NCI-H1417 (cell line): ENCODE results near the gene WASF2.

ENCODE experiments used
- DNase-seq, 3 experiments: peaks; one replicate each; lab custom pipeline; 2025; lab: John Stamatoyannopoulos, UW

The WASF2 gene

GRCh38 chr1:27380224-27380623 lies 109.7 kb downstream of the WASF2 start:
- no peak for DNase-seq

GRCh38 chr1:27379564-27380122 lies 110.3 kb downstream of the WASF2 start:
- peak in 1 of 3 experiments; percentile 14 for DNase-seq

- DNase-seq = no peak
Observed at GRCh38 chr1:27377760-27378495, 112.0 kb downstream of the WASF2 start.

- DNase-seq = no peak
Observed at GRCh38 chr1:27374362-27375086, 115.4 kb downstream of the WASF2 start, which contains the start of gene FCN3. TSS of gene FCN3 (minus strand) at chr1:27374824. CDS start at chr1:27374818, 6 bp downstream.

GRCh38 chr1:27372808-27373690 lies 116.9 kb downstream of the WASF2 start:
- DNase-seq = no peak

GRCh38 chr1:27372022-27372807 lies 117.8 kb downstream of the WASF2 start:
- no peak for DNase-seq

- DNase-seq = no peak
Observed at GRCh38 chr1:27368869-27369582, 120.9 kb downstream of the WASF2 start.

GRCh38 chr1:27367160-27367650 lies 122.8 kb downstream of the WASF2 start:
- no peak for DNase-seq

- peak; percentile 45 to 70 (median 63) for DNase-seq
Observed at GRCh38 chr1:27366411-27367159, 123.4 kb downstream of the WASF2 start, which contains the start of gene MAP3K6. TSS of gene MAP3K6 (minus strand) at chr1:27366961. CDS start at chr1:27366597, 364 bp downstream.

GRCh38 chr1:27366113-27366410 lies 123.9 kb downstream of the WASF2 start:
- DNase-seq = peak; percentile 61 to 70 (median 62)

- peak; percentile 74 to 85 (median 82) for DNase-seq
Observed at GRCh38 chr1:27365372-27366112, 124.4 kb downstream of the WASF2 start.

GRCh38 chr1:27364696-27365371 lies 125.1 kb downstream of the WASF2 start:
- DNase-seq = no peak

- no peak for DNase-seq
Observed at GRCh38 chr1:27363766-27364695, 125.9 kb downstream of the WASF2 start.

GRCh38 chr1:27361553-27361952 lies 128.4 kb downstream of the WASF2 start:
- no peak for DNase-seq

- no peak for DNase-seq
Observed at GRCh38 chr1:27361044-27361402, 128.9 kb downstream of the WASF2 start.

GRCh38 chr1:27360159-27361043 lies 129.6 kb downstream of the WASF2 start:
- DNase-seq = no peak
